ENCODE results near the gene AKAP8L. TPM values are rescaled to one million over a fixed set of nuclear protein-coding genes. Genes with fewer than 3 reads are reported as not detected.

AKAP8L gene
- total RNA-seq, 1 experiment from 2014 or later = 94.0 TPM

- CTCF ChIA-PET = interaction anchor here (0.6 kb wide), 1 partner anchor 1015 kb away, joined by 5 read pairs; no protein-coding TSS in a partner anchor
These were observed 18.0 kb downstream of the AKAP8L start for GRCh38 chr19:15400521-15401396.

GRCh38 chr19:15399635-15400034, 19.2 kb downstream of the AKAP8L start:
- Mint-ChIP-seq H3K4me1 (ENCODE audit: low read depth, unreplicated experiment) (peaks cover 4% of the 10 kb centered on the region), H3K36me3 (ENCODE audit: insufficient read depth, unreplicated experiment) (peaks cover 49% of the 10 kb centered on the region), H3K4me3 (ENCODE audit: low read depth, unreplicated experiment) (no peak overlapping the region), H3K9me3 (ENCODE audit: low read depth, unreplicated experiment) (no peaks in the 10 kb centered on the region), H3K27me3 (ENCODE audit: unreplicated experiment) (no peaks in the 10 kb centered on the region), H3K27ac (ENCODE audit: unreplicated experiment) (no peak overlapping the region)
- CTCF ChIA-PET = no interaction called here
- DNase-seq = no peak
- intact Hi-C loops (cut with micrococcal nuclease; ENCODE audit: unreplicated experiment) = no loop called here
- no peak for TF ChIP-seq CTCF (IDR thresholded peaks at IDR 0.05; ENCODE audit: unreplicated experiment)
- BruUV-seq (replicated peaks) = no TSS peak

More at GRCh38 chr19:15400521-15401396, 18.0 kb downstream of the AKAP8L start:
- no peaks in the 10 kb centered on the region for H3K27me3 Mint-ChIP-seq (ENCODE audit: unreplicated experiment)
- no peaks in the 10 kb centered on the region for H3K9me3 Mint-ChIP-seq (ENCODE audit: low read depth, unreplicated experiment)
- H3K27ac Mint-ChIP-seq (ENCODE audit: unreplicated experiment) = no peak overlapping the region
- intact Hi-C loops (cut with micrococcal nuclease; ENCODE audit: unreplicated experiment) = no loop called here
- H3K4me1 Mint-ChIP-seq (ENCODE audit: low read depth, unreplicated experiment) = peaks cover 8% of the 10 kb centered on the region
- DNase-seq = no peak
- TSS peak; percentile 53 for BruUV-seq (replicated peaks)
- no peak overlapping the region for H3K4me3 Mint-ChIP-seq (ENCODE audit: low read depth, unreplicated experiment)
- TF ChIP-seq CTCF (IDR thresholded peaks at IDR 0.05; ENCODE audit: unreplicated experiment) = no peak
- peaks cover 47% of the 10 kb centered on the region for H3K36me3 Mint-ChIP-seq (ENCODE audit: insufficient read depth, unreplicated experiment)

- Mint-ChIP-seq H3K4me3 (ENCODE audit: low read depth, unreplicated experiment) (no peak overlapping the region), H3K9me3 (ENCODE audit: low read depth, unreplicated experiment) (no peaks in the 10 kb centered on the region)
- no peak for TF ChIP-seq CTCF (IDR thresholded peaks at IDR 0.05; ENCODE audit: unreplicated experiment)
These were observed 19.6 kb downstream of the AKAP8L start for GRCh38 chr19:15399234-15399515.

GRCh38 chr19:15398501-15399233, 20.1 kb downstream of the AKAP8L start:
- intact Hi-C loops (cut with micrococcal nuclease; ENCODE audit: unreplicated experiment) = no loop called here
- no peaks in the 10 kb centered on the region for H3K27me3 Mint-ChIP-seq (ENCODE audit: unreplicated experiment)
- H3K36me3 Mint-ChIP-seq (ENCODE audit: insufficient read depth, unreplicated experiment) = peaks cover 47% of the 10 kb centered on the region
- no peak overlapping the region for H3K4me3 Mint-ChIP-seq (ENCODE audit: low read depth, unreplicated experiment)
- no peaks in the 10 kb centered on the region for H3K4me1 Mint-ChIP-seq (ENCODE audit: low read depth, unreplicated experiment)
- CTCF ChIA-PET = no interaction called here
- no TSS peak for BruUV-seq (replicated peaks)
- no peaks in the 10 kb centered on the region for H3K9me3 Mint-ChIP-seq (ENCODE audit: low read depth, unreplicated experiment)
- TF ChIP-seq CTCF (IDR thresholded peaks at IDR 0.05; ENCODE audit: unreplicated experiment) = no peak
- no peak for DNase-seq
- H3K27ac Mint-ChIP-seq (ENCODE audit: unreplicated experiment) = no peak overlapping the region

More at GRCh38 chr19:15399234-15399515, 19.6 kb downstream of the AKAP8L start:
- Mint-ChIP-seq H3K36me3 (ENCODE audit: insufficient read depth, unreplicated experiment) (peaks cover 46% of the 10 kb centered on the region), H3K27ac (ENCODE audit: unreplicated experiment) (no peak overlapping the region), H3K4me1 (ENCODE audit: low read depth, unreplicated experiment) (no peaks in the 10 kb centered on the region), H3K27me3 (ENCODE audit: unreplicated experiment) (no peaks in the 10 kb centered on the region)
- BruUV-seq (replicated peaks) = no TSS peak
- DNase-seq = no peak
- CTCF ChIA-PET = no interaction called here
- intact Hi-C loops (cut with micrococcal nuclease; ENCODE audit: unreplicated experiment) = no loop called here
